K562 (cell line): ENCODE measurements around the gene MICOS13.

Experiments used
- CHD2 ChIP-seq: IDR thresholded peaks from 2 replicates; pipeline ENCODE4 v1.6.1; 2011; ENCODE audit warnings: low read depth, low read length
- NELFE ChIP-seq: IDR thresholded peaks from 2 replicates; pipeline ENCODE4 v1.6.1; 2011; ENCODE audit warnings: mild to moderate bottlenecking; ENCODE audit not compliant: insufficient read depth, insufficient read length
- TOE1 ChIP-seq, 2 experiments: fragments of 450-650 bp in 1 of 2; sonication (generic) in 1 of 2; formaldehyde crosslinking in 1 of 2; IDR thresholded peaks; 2 replicates each; pipeline versions ENCODE4 v1.7.1 to v1.8.0; 2016 to 2022; ENCODE audit warnings: borderline replicate concordance in 2 of 2, mild to moderate bottlenecking in 2 of 2, antibody characterized with exemption in 1 of 2, inconsistent platforms in 1 of 2, low read depth in 1 of 2, missing genetic modification reagents in 1 of 2, moderate library complexity in 1 of 2
- ZNF518B ChIP-seq: fragments of 250-450 bp; sonication (Bioruptor Pico); IDR thresholded peaks from 2 replicates; pipeline ENCODE4 v1.5.0; 2021; ENCODE audit warnings: mild to moderate bottlenecking, moderate library complexity

- no peak for TF ChIP-seq TOE1 (IDR thresholded peaks at IDR 0.05; ENCODE audit: borderline replicate concordance)
- TF ChIP-seq TOE1 (CRISPR knock-in tag; IDR thresholded peaks at IDR 0.05; ENCODE audit: borderline replicate concordance, low read depth): no peak
- no peak for TF ChIP-seq CHD2
- TF ChIP-seq NELFE: no peak
- no peak for TF ChIP-seq ZNF518B (CRISPR knock-in tag)
Observed at GRCh38 chr19:5687360-5688198, 7.3 kb upstream of the MICOS13 start.
